NCI-H2107 (cell line): ENCODE data around the gene NRXN3.

ENCODE experiments used
- DNase-seq: peaks from one replicate; lab custom pipeline; 2025; lab: John Stamatoyannopoulos, UW

Gene NRXN3

DNA sequence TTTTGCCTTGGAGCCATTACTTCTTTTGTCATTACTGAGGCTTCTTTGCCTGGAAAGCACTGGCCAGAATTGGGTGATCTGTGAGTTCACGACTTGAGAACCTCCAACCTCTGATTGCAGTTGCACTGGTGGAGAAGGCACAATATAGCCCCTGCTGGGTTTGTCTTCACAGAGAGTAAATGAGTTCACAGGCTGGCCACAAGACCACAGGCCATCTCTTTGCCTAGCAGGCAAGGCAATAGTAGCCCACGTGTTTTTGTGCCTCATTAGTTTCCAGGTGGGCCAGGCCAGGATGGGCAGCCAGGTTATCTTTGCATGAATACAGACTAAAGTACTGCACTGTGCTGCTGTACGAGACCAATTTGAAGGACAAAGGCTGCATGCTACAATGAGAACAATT lies 468.8 kb downstream of the NRXN3 start:
- DNase-seq, result no peak

DNA sequence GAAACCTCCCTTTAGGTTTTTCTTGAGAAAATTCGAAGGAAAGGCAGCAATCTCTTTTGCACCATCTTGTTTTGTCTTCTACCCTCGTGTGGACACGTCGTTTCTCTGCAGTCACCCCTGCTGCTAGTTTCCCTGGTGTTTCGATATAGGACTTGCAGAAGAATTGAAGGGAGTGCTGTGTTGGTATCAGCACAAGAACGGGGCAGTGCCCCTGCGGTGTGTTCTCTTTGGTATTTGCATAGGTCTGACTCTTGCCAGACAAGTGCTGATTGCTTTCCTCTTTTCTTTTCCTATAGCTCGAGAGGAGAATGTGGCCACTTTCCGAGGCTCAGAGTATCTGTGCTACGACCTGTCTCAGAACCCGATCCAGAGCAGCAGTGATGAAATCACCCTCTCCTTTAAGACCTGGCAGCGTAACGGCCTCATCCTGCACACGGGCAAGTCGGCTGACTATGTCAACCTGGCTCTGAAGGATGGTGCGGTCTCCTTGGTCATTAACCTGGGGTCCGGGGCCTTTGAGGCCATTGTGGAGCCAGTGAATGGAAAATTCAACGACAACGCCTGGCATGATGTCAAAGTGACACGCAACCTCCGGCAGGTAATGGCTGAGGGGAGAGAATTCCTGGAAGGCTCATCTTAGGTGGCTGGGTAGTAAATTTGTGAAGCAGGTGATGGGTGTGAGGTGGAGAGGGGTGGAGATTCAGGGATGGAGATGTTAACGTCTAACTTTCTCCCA lies 474.8 kb downstream of the NRXN3 start:
- DNase-seq, result no peak

DNA sequence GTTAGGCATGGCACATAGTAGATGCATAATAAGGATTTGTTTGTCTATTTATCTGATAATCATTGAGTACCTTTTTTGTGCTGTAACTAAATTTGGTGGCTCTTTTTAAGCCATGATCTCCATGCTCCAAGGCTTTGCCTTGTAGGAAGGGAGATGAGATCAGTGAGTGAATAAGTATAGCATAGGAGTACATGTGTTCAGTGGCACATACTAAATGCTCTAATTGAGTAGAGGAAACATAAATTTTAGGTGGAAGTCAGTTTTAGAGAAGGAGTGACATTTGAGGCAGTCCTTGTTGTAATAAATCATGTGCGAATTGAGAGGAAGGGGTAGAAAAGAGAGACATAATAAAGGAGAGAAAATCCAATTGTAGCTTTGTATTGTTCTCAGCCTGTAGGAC lies 482.6 kb downstream of the NRXN3 start:
- no peak for DNase-seq

DNA sequence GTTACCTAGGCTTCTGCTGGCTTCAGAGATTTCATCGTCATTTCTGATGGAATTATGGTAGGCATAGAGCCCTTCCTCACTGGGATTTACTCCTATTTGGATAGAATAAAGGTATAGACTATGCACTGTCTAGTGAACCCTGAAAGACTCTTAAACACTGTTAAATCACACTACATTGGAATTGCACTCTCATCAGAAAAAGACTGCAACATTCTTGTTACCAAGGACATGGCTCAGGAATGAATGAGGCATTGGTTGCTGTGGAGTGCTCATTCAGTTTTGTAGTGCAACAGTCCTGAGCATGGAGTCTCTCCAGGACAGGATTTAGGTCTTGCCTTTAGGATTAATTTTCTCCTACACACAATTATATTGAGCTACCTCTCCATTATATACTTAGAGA lies 483.0 kb downstream of the NRXN3 start:
- DNase-seq, result no peak

DNA sequence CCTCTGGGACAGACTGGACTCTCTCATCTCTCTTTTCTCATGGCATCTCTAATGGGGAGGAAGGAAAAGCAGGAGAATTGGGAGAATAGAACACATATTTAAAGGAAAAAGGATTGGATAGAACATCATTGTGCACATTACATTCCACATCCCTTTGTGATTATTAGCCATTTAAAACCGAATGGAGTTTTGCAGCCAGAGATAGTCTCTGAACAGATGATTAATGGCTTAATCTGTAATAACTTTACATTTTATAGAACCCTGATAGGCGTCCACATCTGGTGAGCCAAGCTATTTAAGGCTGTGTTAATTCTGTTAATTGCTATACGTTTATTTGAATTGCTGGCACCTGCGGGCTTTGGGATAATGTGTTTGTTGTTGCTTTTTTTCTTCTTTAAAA lies 487.3 kb downstream of the NRXN3 start:
- DNase-seq, result no peak

GRCh38 chr14:78664841-78665240 lies 494.7 kb downstream of the NRXN3 start:
- DNase-seq, result no peak

- DNase-seq, result no peak
Observed at GRCh38 chr14:78666336-78667056, 496.3 kb downstream of the NRXN3 start.

- no peak for DNase-seq
Observed at GRCh38 chr14:78667141-78667540, 497.0 kb downstream of the NRXN3 start.

- DNase-seq, result no peak
Observed at GRCh38 chr14:78673845-78674244, 503.7 kb downstream of the NRXN3 start.

- DNase-seq, result no peak
Observed at GRCh38 chr14:78674820-78675219, 504.6 kb downstream of the NRXN3 start.

DNA sequence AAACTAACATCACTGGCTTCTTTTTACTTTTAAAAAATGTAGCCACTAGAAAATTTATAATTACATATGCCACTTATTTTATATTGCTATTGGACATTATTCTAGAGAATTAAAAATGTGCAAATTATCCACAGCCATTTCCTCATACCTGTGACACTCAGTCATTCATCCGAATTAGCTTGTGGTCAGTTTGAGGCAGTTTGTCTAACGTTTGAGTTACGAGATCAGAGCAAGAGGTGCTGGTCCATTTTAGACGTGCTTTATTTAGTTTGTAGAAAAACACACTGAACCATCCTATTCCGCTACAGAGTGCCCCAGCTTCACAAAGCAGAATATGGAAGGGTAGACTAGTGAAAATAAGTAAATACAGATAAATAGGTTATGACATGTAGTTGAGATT lies 513.0 kb downstream of the NRXN3 start:
- DNase-seq, result no peak

- DNase-seq, result no peak
Observed at GRCh38 chr14:78683981-78684380, 513.8 kb downstream of the NRXN3 start.

DNA sequence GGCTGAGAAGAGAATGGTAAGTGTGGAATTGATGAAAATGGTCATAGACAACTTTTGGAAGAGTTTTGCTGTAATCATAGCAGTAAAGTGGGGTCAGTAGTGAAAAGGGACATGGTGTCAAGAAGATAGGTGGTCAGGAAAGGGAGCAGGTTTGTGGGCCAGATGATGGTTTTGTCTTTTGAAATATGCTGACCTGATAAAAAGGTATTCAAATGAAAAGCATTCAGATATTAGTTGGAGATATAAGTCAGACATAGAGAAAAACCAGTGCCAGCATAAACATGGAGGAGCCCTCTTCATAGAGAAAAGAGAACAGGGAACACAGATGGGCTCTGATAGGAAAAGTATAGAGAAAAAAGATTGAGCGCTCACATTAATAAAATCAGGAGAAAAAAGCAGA lies 518.3 kb downstream of the NRXN3 start:
- no peak for DNase-seq

GRCh38 chr14:78690836-78691235 lies 520.7 kb downstream of the NRXN3 start:
- DNase-seq, result no peak

- DNase-seq, result peak; percentile 10
Observed at GRCh38 chr14:78697341-78697740, 527.2 kb downstream of the NRXN3 start.

DNA sequence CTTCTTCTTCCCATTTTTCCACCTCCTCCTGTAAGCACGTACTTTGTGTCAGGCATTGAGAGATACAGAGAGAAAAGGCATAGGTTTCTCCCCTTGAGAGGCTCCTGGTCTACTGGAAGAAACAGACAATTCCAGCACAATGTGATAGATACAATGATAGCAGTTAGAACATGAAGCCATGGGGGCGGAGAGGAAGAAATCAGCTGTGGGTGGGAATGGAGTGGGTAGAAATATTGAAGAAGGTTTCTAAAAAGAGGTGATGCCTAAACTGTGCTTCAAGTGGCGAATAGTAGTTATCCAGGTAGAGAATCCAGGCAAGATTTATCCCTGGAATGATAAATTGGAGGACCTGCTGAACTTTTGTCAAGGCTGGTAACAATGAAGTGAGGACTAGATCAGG lies 528.8 kb downstream of the NRXN3 start:
- DNase-seq, result no peak

- DNase-seq, result no peak
Observed at GRCh38 chr14:78700236-78700635, 530.1 kb downstream of the NRXN3 start.

DNA sequence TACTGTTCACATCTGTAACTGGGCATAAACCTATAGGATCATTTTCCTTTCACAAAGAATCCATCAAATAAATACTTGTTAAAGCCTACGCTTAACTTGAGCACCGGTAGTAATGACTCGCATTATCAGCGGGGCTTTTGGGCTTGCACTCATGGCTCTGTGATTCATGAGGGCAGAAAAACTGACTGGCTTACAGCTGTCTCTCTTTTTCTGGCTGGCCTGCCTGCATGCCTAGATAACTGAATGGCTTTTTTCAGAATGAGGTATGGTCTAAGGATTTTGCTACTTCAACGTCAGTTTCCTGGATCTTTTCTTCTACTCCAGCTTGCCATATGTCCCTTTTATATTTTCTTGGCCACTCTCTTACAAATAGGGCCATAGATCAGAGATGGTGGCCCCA lies 531.1 kb downstream of the NRXN3 start:
- no peak for DNase-seq

- no peak for DNase-seq
Observed at GRCh38 chr14:78704965-78705364, 534.8 kb downstream of the NRXN3 start.

GRCh38 chr14:78705989-78706388 lies 535.8 kb downstream of the NRXN3 start:
- DNase-seq, result no peak

DNA sequence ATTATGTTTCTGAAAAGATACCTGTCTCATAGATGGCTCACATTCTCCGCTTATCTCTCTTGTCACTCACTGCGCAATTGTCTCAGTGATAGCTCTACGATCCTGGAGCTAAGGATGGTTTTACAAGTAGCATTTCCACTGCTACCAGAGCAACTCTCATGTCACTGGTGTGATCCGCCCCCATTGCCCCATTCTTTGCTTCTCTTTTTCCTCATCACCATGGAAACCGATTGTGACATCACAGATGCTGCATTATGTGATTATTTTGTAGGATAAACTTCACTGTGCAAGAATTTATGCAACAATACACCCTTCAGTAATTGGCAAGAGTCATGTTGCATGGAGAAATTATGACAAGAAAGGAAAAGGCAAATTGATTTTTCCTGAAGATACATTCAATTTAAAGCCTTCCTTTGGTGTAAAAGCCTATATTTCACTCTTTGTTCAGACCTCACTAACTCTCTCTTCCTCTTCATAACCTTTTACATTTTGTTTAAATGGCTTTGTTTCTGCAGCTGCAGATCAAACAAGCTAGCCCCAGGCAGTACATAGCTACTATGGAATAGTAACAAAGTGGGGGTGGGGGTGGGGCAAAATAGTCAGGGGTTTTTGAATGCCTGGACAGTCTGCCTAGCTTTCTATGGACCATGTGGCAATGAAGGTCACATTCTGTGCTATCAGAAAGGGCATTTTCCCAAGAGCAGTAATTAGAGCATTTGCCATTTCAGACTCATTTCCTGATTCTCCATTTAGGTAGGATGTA lies 539.8 kb downstream of the NRXN3 start:
- DNase-seq, result no peak

GRCh38 chr14:78710963-78711362 lies 540.8 kb downstream of the NRXN3 start:
- DNase-seq, result no peak

GRCh38 chr14:78713716-78714115 lies 543.5 kb downstream of the NRXN3 start:
- no peak for DNase-seq
